Ovary (tissue), 9 donors: ENCODE data around the gene TEX13D. TPM values are rescaled to one million over a fixed set of nuclear protein-coding genes. Genes with fewer than 3 reads are reported as not detected.

ENCODE experiments used
- DNase-seq, 5 donors: peaks; one replicate each; pipeline ENCODE4 v3.0.0-alpha.2; 2019 to 2020
- H3K27ac ChIP-seq, 2 donors: fragments of 200-600 bp; one replicate each; pipeline versions ENCODE4 v1.5.1 to v1.8.0; 2019 to 2022
- H3K27me3 ChIP-seq: fragments of 200-600 bp; one replicate; pipeline ENCODE4 v1.8.0; 2022
- H3K36me3 ChIP-seq: fragments of 200-600 bp; sonication (generic); one replicate; pipeline ENCODE4 v1.5.1; 2019
- H3K4me1 ChIP-seq: one replicate; pipeline ENCODE4 v1.8.1; 2013; ENCODE audit warnings: mild to moderate bottlenecking, moderate library complexity; ENCODE audit not compliant: insufficient read depth
- H3K4me3 ChIP-seq: fragments of 200-600 bp; sonication (generic); one replicate; pipeline ENCODE4 v1.5.1; 2017
- H3K9me3 ChIP-seq, 2 donors: fragments of 200-600 bp in 1 of 2; sonication (generic) in 1 of 2; one replicate each; pipeline versions ENCODE4 v1.5.1 to v1.8.1; 2013 to 2019; ENCODE audit warnings: mild to moderate bottlenecking in 1 of 2, moderate library complexity in 1 of 2
- EP300 ChIP-seq: sonication (generic); formaldehyde crosslinking; IDR thresholded peaks from one replicate; pipeline ENCODE4 v1.6.1; 2017; ENCODE audit warnings: antibody characterized with exemption
- POLR2A ChIP-seq: fragments of 450-650 bp; IDR thresholded peaks from one replicate; pipeline ENCODE4 v1.6.1; 2017; ENCODE audit warnings: antibody characterized with exemption, mild to moderate bottlenecking, moderate library complexity
- WGBS, 3 donors: extraction: QIAGEN DNeasy Blood & Tissue Kit in 1 of 3; methylation state at CpG; one replicate each; pipeline versions ENCODE4 v1.1.5 to v1.1.7; 2013 to 2017; 5-methylcytosine and 5-hydroxymethylcytosine counted together
- intact Hi-C, 4 donors: fragments of 100-400 bp; cut with DNase I; formaldehyde crosslinking; loops; one replicate each; pipeline versions ENCODE4 v1.11.0 to v1.15.1; 2022 to 2023
- polyA plus RNA-seq, 2 donors: library from polyadenylated mRNA; stranded (reverse); fragments of 200-250 nt in 1 of 2; fragments of 350-450 nt in 1 of 2; fragmentation: Illumina TruSeq in 1 of 2; extraction: RNeasy Lipid Tissue Mini Kit (QIAGEN cat#74804) in 1 of 2; gene quantifications; one replicate each; pipeline ENCODE4 v1.2.3, GENCODE V29; 2013 to 2014
- total RNA-seq, 7 donors: library from RNA; depleted of rRNA in 2 of 7; stranded (reverse); fragments of >200 nt in 2 of 7; fragmentation: NEBNext Ultra II Directional in 3 of 7; extraction: Animal tissue kit (Norgen Biotek cat#: 25700) in 3 of 7; gene quantifications; one replicate each; pipeline versions ENCODE4 v1.1.0 to v1.2.4, GENCODE V29; 2016 to 2023
- TF ChIP-seq, protein P1 (sequence below), 3 donors: fragments of 450-650 bp in 2 of 3; fragments of 200-600 bp in 1 of 3; IDR thresholded peaks; one replicate each; pipeline versions ENCODE4 v1.5.1 to v1.8.0; 2016 to 2022; ENCODE audit warnings: antibody characterized with exemption in 3 of 3, mild to moderate bottlenecking in 1 of 3
- donor health status: DM: no; HTN: no; CAD: no; lungs with moderate emphysema.
- donor health status: DM: no; HTN: no; CAD: no.
- donor health status: Bipolar disorder and iron deficiency.
- donor health status: DM: yes; HTN: yes; CAD: no.
- donor health status: DM: no; HTN: no; CAD: no.
- donor health status: DM: yes; HTN: yes; CAD: no.

TEX13D gene
- total and polyA plus RNA-seq, 9 donors: not detected

DNA sequence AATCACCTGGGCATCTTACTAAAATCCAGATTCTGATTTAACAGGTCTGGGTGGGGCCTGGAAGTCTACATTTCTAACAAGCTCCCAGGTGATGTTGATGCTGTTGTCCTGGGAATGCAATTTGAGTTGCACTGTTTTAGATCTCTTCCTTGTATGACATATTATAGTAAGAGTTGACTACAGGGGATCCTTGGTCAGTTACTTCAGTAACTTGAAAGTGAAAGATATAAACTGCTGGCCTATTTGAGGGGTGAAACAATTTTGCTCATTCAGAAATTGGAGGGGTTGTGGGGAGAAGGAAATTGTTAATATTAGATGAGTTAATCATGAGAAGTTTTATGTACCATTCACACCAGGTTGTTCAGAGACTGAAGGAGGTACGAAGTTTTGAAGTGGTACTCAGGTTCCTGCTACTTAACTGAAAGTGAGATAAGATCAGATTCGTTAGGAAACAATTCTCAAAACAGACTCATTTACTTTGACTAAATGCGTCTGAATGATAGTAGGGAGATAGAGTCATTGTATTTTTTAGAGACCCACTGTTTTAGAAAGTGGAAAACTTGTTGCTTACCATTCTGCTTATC, 26.4 kb downstream of the TEX13D start:
- DNase-seq: no peak
- no peaks in the 10 kb centered on the region for H3K27me3 ChIP-seq
- no peak overlapping the region for H3K27ac ChIP-seq
- no peaks in the 10 kb centered on the region for H3K9me3 ChIP-seq
- H3K4me1 ChIP-seq: no peaks in the 10 kb centered on the region
- H3K36me3 ChIP-seq: no peaks in the 10 kb centered on the region
- TF ChIP-seq, protein P1, sequence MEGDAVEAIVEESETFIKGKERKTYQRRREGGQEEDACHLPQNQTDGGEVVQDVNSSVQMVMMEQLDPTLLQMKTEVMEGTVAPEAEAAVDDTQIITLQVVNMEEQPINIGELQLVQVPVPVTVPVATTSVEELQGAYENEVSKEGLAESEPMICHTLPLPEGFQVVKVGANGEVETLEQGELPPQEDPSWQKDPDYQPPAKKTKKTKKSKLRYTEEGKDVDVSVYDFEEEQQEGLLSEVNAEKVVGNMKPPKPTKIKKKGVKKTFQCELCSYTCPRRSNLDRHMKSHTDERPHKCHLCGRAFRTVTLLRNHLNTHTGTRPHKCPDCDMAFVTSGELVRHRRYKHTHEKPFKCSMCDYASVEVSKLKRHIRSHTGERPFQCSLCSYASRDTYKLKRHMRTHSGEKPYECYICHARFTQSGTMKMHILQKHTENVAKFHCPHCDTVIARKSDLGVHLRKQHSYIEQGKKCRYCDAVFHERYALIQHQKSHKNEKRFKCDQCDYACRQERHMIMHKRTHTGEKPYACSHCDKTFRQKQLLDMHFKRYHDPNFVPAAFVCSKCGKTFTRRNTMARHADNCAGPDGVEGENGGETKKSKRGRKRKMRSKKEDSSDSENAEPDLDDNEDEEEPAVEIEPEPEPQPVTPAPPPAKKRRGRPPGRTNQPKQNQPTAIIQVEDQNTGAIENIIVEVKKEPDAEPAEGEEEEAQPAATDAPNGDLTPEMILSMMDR (IDR thresholded peaks at IDR 0.05): no peak
- TF ChIP-seq POLR2A (no peak), EP300 (no peak)
- no peak overlapping the region for H3K4me3 ChIP-seq
- intact Hi-C loops: no loop called here
- WGBS, 3 donors: 51 to 67% (median 57%) methylated on average over 3 of the region's 3 CpGs

DNA sequence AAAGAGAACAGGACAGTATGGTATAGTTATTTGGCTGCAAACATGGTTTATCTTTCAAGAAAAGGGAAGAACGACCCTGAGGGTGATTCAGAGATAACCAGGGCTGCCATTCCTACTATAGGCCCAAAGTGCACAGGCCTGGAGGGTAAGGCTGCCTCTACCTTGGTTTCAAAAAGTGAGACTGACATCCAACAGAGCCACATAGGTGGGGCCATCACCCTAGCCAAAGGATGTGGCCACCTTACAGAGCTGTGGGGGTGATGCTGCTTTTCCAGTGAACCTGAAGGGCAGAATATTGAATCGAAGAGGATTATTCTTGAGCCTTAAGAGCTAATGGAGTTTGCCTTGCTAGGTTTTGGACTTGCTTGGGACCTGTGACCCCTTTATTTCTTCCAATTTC, 29.6 kb downstream of the TEX13D start:
- no peaks in the 10 kb centered on the region for H3K36me3 ChIP-seq
- no peaks in the 10 kb centered on the region for H3K27me3 ChIP-seq
- DNase-seq: no peak
- intact Hi-C loops: no loop called here
- WGBS, 3 donors: 40 to 63% (median 62%) methylated on average over 2 of the region's 2 CpGs
- H3K4me3 ChIP-seq: no peak overlapping the region
- no peaks in the 10 kb centered on the region for H3K4me1 ChIP-seq
- H3K27ac ChIP-seq: no peak overlapping the region
- H3K9me3 ChIP-seq: no peaks in the 10 kb centered on the region
- no peak for TF ChIP-seq EP300
- TF ChIP-seq, protein P1 (IDR thresholded peaks at IDR 0.05): no peak
- no peak for TF ChIP-seq POLR2A

DNA sequence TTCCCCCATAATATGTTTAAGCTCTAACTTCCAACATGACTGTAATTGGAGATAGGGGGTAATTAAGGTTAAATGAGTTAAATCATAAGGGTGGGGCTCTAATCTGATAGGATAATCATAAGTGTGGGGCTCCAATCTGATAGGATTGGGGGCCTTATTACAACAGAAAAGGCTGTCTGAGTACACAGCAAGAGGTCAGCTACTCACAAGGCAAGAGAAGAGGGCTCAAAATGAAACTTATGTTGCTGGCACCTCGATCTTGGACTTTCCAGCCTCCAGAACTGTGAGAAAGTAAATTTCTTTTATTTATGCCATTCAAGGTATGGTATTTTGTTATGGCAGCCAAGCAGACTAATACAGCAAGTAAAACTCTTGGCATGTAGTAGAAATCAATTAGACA, 30.3 kb downstream of the TEX13D start:
- DNase-seq: no peak

DNA sequence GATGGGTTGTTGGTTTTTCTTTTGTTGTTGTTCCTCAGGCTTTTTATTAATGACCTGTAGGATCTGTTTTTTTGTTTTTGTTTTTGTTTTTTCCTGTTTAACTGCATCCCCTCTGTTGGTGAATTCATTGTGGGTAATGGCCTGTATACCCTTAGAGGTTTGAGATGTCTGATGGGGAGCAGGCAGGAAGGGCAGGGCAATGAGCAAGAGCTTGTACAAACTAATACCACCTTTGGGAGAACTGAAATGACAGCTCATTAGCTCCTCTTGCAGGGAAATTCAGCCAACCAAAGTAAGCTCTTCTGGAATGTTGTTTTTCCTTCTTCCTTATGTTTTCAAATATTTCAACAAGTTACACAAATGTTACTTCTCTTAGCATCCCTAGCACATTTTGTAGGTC, 37.3 kb downstream of the TEX13D start:
- no peaks in the 10 kb centered on the region for H3K4me1 ChIP-seq
- intact Hi-C loops: no loop called here
- no peak overlapping the region for H3K4me3 ChIP-seq
- no peak for DNase-seq
- no peaks in the 10 kb centered on the region for H3K36me3 ChIP-seq
- no peak overlapping the region for H3K27ac ChIP-seq
- H3K9me3 ChIP-seq: no peaks in the 10 kb centered on the region
- no peaks in the 10 kb centered on the region for H3K27me3 ChIP-seq
- TF ChIP-seq POLR2A (no peak), EP300 (no peak)
- TF ChIP-seq, protein P1 (IDR thresholded peaks at IDR 0.05): no peak

More for the DNA sequence above, 30.3 kb downstream of the TEX13D start:
- TF ChIP-seq EP300 (no peak), POLR2A (no peak)
- TF ChIP-seq, protein P1 (IDR thresholded peaks at IDR 0.05): no peak
- Histone ChIP-seq H3K27me3 (no peaks in the 10 kb centered on the region), H3K4me3 (no peak overlapping the region), H3K27ac (no peak overlapping the region), H3K36me3 (no peaks in the 10 kb centered on the region), H3K4me1 (no peaks in the 10 kb centered on the region), H3K9me3 (no peaks in the 10 kb centered on the region)
- WGBS, 3 donors: 53 to 62% (median 57%) methylated on average over 1 of the region's 1 CpG
- intact Hi-C loops: no loop called here
